Measurements from ENCODE around the gene EPHB1. TPM values are rescaled to one million over a fixed set of nuclear protein-coding genes. Genes with fewer than 3 reads are reported as not detected.

Gene EPHB1
- total and polyA plus RNA-seq, 2 donors (not counting 3 experiments of a cell fraction or from before 2014, with no cell fraction given), result 1.3 to 5.2 TPM

DNA sequence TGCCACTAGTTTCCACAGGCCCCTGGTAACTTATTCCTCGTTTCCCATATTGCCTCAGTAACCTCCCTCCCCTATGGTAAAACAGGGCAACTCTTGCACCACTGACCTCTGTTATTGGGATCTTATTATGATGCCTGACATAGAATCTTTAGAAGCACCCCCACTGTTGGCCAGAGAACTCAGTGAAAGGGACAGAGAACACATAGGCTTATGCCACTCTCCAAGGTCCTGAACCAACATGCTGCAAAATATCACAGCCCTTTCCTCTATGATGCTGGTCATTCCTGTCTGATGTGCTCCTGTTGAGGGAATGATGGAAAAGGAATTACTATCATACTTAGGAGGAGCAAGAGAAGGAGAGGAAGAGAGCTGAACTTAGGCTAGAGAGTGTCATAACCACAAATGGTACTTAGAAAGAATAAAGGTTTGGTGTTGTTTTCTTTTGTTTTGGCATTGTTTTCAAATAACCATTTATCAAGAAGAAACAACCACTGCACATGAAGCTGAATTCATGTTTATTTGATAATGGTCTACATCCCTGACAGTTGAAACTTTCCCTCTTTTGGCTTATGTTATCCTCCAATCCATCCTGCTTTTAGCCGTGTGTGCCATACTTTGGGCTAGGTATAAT, 330.2 kb downstream of the EPHB1 start:
- DNase-seq (ENCODE audit: low read depth, low spot score) (peak; percentile 1), FAIRE-seq (no peak)
- H3K27me3 ChIP-seq (ENCODE audit: control insufficient read depth in 2 of 2, insufficient read depth in 2 of 2, low read length in 2 of 2), result no peaks in the 10 kb centered on the region
- dilution Hi-C loops (cut with MboI; ENCODE audit: extremely low pct_ligation_motif_present, low sequenced_read_pairs), result no loop called here
- H4K20me1 ChIP-seq (replicated peaks; ENCODE audit: control insufficient read depth, extremely low read depth, insufficient read depth, low read length), result no peaks in the 10 kb centered on the region
- peaks cover 2% of the 10 kb centered on the region for H3K9me3 ChIP-seq (replicated peaks; ENCODE audit: control insufficient read depth, insufficient read depth, low read length)
- H3K4me3 ChIP-seq (replicated peaks in 1 of 3; ENCODE audit: insufficient read depth in 1 of 3, low read depth in 1 of 3, low read length in 3 of 3), result no peak overlapping the region
- H3K4me1 ChIP-seq (ENCODE audit: control insufficient read depth, extremely low read depth, insufficient read depth, low read length), result no peaks in the 10 kb centered on the region
- no peaks in the 10 kb centered on the region for H3K36me3 ChIP-seq (ENCODE audit: control insufficient read depth in 2 of 2, extremely low read depth in 1 of 2, insufficient read depth in 2 of 2, low read length in 2 of 2)
- TF ChIP-seq FOS (IDR thresholded peaks at IDR 0.05; ENCODE audit: borderline replicate concordance, insufficient read depth, low read length) (no peak), MYC (IDR thresholded peaks at IDR 0.05; ENCODE audit: low read depth, low read length) (no peak), EZH2 (IDR thresholded peaks at IDR 0.05; ENCODE audit: borderline replicate concordance, low read depth, low read length, severe bottlenecking) (no peak), JUN (IDR thresholded peaks at IDR 0.05; ENCODE audit: borderline replicate concordance, insufficient read depth, insufficient read length, low read depth) (no peak), POLR2A (IDR thresholded peaks at IDR 0.05; ENCODE audit: low read depth, low read length) (no peak), GATA2 (IDR thresholded peaks at IDR 0.05; ENCODE audit: insufficient read depth, insufficient read length, low read depth, low read length) (no peak), POLR2AphosphoS5 (IDR thresholded peaks at IDR 0.05; ENCODE audit: insufficient read depth, low read depth, low read length) (no peak)
- TF ChIP-seq, protein P1, sequence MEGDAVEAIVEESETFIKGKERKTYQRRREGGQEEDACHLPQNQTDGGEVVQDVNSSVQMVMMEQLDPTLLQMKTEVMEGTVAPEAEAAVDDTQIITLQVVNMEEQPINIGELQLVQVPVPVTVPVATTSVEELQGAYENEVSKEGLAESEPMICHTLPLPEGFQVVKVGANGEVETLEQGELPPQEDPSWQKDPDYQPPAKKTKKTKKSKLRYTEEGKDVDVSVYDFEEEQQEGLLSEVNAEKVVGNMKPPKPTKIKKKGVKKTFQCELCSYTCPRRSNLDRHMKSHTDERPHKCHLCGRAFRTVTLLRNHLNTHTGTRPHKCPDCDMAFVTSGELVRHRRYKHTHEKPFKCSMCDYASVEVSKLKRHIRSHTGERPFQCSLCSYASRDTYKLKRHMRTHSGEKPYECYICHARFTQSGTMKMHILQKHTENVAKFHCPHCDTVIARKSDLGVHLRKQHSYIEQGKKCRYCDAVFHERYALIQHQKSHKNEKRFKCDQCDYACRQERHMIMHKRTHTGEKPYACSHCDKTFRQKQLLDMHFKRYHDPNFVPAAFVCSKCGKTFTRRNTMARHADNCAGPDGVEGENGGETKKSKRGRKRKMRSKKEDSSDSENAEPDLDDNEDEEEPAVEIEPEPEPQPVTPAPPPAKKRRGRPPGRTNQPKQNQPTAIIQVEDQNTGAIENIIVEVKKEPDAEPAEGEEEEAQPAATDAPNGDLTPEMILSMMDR (IDR thresholded peaks at IDR 0.05; ENCODE audit: extremely low read depth in 1 of 2, insufficient read depth in 1 of 2, low read depth in 1 of 2, low read length in 2 of 2), result no peak
- TF ChIP-seq, protein P2, sequence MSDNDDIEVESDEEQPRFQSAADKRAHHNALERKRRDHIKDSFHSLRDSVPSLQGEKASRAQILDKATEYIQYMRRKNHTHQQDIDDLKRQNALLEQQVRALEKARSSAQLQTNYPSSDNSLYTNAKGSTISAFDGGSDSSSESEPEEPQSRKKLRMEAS (IDR thresholded peaks at IDR 0.05; ENCODE audit: insufficient read depth, insufficient read length), result no peak
- H3K9ac ChIP-seq (replicated peaks; ENCODE audit: extremely low read depth, insufficient read depth, low read length), result no peak overlapping the region
- no peaks in the 10 kb centered on the region for H3K79me2 ChIP-seq (ENCODE audit: control insufficient read depth, insufficient read depth, low read length)
- POLR2A ChIA-PET, result no interaction called here
- no TSS peak for BruUV-seq (replicated peaks)
- no peak overlapping the region for H3K27ac ChIP-seq (ENCODE audit: insufficient read depth, low read depth, low read length)
- H2AFZ ChIP-seq (ENCODE audit: low read depth, low read length), result no peak overlapping the region
- H3K4me2 ChIP-seq (ENCODE audit: insufficient read depth, low read length), result no peak overlapping the region
- CTCF ChIA-PET, result no interaction called here
- no peaks in the 10 kb centered on the region for H3K9me1 ChIP-seq (replicated peaks; ENCODE audit: control insufficient read depth, extremely low read depth, insufficient read depth, low read length)
- intact Hi-C loops (cut with micrococcal nuclease), result no loop called here
